ENCODE data around the gene ENAM.

The ENAM gene, protein sequence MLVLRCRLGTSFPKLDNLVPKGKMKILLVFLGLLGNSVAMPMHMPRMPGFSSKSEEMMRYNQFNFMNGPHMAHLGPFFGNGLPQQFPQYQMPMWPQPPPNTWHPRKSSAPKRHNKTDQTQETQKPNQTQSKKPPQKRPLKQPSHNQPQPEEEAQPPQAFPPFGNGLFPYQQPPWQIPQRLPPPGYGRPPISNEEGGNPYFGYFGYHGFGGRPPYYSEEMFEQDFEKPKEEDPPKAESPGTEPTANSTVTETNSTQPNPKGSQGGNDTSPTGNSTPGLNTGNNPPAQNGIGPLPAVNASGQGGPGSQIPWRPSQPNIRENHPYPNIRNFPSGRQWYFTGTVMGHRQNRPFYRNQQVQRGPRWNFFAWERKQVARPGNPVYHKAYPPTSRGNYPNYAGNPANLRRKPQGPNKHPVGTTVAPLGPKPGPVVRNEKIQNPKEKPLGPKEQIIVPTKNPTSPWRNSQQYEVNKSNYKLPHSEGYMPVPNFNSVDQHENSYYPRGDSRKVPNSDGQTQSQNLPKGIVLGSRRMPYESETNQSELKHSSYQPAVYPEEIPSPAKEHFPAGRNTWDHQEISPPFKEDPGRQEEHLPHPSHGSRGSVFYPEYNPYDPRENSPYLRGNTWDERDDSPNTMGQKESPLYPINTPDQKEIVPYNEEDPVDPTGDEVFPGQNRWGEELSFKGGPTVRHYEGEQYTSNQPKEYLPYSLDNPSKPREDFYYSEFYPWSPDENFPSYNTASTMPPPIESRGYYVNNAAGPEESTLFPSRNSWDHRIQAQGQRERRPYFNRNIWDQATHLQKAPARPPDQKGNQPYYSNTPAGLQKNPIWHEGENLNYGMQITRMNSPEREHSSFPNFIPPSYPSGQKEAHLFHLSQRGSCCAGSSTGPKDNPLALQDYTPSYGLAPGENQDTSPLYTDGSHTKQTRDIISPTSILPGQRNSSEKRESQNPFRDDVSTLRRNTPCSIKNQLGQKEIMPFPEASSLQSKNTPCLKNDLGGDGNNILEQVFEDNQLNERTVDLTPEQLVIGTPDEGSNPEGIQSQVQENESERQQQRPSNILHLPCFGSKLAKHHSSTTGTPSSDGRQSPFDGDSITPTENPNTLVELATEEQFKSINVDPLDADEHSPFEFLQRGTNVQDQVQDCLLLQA

GRCh38 chr4:70628444-70628843 is at the start of gene ENAM:
ENAM (plus strand) TSS chr4:70628744; CDS start chr4:70629501, 757 bp downstream.
- DNase-seq (ENCODE audit: low read depth) = no peak

GRCh38 chr4:70581980-70582379 is 46.6 kb upstream of the ENAM start:
- DNase-seq (ENCODE audit: low read depth) = no peak

DNA sequence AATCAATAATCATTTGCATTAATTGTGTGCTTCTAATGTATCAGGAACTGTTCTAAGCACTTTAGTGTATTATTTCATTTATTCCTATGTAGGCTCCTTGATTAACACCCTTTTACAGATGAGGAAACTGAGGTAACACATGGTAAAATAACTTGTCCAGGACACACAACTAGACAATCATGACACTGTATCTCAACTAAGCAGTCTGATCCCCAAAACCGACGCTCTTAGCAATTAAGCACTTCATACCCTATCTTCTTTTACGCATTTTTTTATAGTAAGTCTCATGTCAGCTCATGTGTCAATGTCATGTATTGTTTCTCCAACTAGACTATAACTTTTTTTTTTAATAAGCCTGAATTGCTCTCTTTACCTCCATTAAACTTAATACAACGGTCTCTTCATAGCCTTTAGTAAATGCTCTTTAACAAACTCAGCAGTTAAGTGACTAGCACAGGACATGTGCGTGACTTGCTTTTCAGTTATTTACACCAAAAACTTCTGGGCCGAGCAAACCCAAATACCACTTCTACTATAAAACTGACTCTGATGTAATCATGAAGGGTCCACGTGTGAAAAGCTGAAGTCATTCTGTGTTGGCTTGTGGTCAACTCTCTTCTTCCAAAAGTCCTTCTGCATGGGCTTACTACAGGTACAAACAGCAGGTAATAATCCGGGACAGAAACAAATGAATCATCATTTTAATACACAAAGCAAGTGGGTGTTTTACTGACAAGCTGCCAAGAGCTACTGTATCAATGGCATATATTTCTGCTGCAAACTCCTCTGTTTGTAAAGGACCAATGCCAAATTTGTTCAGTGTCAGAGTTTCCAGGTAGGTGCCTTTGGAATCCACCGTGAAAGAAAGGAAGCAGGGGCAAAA is 44.4 kb upstream of the ENAM start:
- DNase-seq (ENCODE audit: low read depth) = no peak

GRCh38 chr4:70586841-70587240 is 41.7 kb upstream of the ENAM start:
- DNase-seq (ENCODE audit: low read depth) = no peak

DNA sequence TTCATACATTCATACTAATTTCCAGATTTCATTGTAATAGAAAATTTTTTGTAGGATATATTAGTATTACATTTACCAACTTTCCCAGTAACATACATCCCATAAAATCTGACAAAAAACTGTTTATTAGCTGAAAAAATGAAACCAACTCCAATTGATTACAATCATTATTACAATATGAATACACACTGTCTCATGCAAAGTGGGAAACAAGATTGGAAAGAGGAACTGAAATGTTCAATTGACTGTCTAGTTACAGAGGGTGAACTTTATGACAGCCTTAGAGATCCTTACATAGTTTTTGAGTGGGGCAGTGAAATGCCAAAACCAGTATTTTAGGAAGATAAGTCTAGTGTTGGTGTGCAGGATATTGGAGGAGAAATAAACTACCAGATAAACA is 38.8 kb upstream of the ENAM start:
- DNase-seq (ENCODE audit: low read depth) = no peak

DNA sequence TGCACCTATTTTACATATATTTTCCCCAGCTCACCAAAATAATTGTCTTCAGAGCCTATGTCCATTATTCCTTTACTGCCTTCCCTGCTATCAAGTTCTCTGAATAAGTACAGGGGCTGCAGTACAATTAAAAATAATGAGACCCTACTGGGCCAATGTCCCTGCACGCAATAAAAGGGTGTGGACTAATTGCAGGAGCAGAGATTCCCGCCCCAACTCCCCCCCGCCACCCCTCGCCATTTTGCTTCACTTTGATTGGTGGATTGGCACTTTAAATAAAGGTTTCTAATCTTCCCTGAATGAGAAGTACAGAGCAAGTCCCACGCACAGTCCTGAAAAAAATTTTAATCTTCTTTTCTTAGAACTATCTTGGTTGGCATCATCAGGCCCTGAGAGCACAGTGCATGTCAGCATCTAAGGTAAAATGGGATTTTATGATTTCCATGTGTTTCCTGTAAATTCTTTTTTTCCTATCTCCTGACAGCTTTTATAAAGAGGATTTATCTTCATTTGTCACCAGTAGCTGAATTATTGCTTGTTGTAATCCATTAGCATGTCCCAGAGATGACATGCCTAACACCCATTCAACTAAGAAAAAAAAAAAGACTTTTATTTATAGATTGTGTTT is 36.5 kb upstream of the ENAM start, which contains the start of gene AMBN:
TSS of gene AMBN (plus strand) at position 302 of the 628 bp plus-strand sequence. CDS start at position 405, 103 bp downstream.
- DNase-seq (ENCODE audit: low read depth) = no peak

DNA sequence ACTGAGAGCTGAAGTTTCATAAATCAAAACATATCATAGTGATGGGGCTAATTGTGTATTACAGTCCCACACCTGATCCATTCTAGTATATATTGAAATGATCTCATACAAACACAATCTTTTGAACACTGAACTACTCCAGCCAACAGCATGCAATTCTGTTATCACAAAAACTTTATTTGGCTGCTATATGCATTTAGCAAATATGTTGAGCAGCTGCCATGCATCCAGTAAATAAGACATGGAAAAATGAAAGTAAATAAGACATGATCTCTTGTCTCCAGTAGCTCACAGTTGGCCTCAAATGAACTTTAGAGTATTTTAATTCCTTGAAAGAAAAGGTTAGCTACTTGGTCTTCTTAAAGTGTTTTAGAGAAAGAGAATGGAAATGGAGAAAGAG is 34.3 kb upstream of the ENAM start:
- no peak for DNase-seq (ENCODE audit: low read depth)

- no peak for DNase-seq (ENCODE audit: low read depth)
Measured at GRCh38 chr4:70600305-70600704, 28.2 kb upstream of the ENAM start.

- no peak for DNase-seq (ENCODE audit: low read depth)
Measured at GRCh38 chr4:70600977-70601376, 27.6 kb upstream of the ENAM start.

GRCh38 chr4:70601422-70602039 is 27.0 kb upstream of the ENAM start:
- peak; percentile 21 for DNase-seq (ENCODE audit: low read depth)

DNA sequence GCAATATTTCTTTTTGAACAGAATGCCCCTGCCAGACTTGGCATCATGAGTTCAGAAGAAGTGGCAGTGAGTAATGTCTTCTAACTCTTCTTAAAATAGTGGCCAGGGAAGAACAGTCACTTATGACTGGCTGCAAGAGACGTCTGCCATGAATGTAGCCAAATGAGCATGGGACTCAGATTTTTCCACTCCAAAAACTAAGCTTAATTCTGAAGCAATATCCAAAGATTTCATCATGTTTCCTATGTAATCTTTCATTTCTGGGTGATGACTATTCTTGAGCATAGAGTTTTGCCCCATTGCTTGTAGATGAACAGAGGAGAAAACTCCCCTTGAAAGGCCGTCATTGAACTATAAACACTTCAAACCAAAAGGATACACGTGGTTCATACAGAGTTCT is 24.7 kb upstream of the ENAM start:
- no peak for DNase-seq (ENCODE audit: low read depth)

GRCh38 chr4:70606459-70606858 is 22.1 kb upstream of the ENAM start:
- DNase-seq (ENCODE audit: low read depth) = no peak

DNA sequence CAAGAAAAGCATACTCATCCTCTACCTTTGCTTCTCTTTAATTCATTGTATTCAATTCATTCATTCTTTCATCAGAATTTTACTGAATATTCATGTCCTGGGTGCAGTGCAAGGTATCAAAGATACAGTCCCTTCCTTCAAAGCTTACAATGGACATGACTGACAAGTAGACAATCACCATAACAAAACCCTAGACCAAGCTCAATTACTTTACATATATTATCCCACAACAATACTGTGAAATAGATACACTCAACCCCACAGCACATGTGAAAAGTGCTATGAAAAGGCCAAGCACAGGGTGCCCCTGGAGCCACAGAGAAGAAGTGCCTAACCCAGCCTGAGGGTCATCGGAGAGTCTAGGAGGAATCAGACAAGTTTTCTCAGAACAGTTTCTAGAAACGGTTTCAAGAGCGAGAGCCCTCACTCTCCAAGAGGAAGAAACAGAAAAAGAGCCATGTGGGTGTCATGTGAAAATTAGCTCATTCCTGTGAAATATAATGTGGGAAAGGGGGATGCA is 21.1 kb upstream of the ENAM start:
- no peak for DNase-seq (ENCODE audit: low read depth)

DNA sequence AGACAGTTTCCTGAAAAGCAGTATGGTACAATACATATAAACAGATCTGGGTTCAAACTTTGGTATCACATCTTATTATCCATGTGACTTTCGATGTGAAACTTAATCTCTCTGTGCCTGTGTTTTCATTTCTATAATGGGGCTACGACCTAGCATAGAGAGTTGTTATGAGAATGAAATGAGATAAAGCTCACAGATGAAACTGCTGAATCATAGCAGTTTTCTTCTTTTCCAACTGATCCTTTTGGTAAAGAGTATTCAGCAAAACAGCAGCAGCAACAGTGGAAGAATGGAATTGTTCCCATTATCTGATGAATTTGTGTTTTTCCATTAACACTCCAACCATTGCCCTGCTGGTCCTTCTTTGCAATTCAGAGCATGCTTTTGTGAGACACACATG is 20.2 kb upstream of the ENAM start:
- DNase-seq (ENCODE audit: low read depth) = no peak

GRCh38 chr4:70613306-70614183 is 15.0 kb upstream of the ENAM start:
- DNase-seq (ENCODE audit: low read depth) = no peak

DNA sequence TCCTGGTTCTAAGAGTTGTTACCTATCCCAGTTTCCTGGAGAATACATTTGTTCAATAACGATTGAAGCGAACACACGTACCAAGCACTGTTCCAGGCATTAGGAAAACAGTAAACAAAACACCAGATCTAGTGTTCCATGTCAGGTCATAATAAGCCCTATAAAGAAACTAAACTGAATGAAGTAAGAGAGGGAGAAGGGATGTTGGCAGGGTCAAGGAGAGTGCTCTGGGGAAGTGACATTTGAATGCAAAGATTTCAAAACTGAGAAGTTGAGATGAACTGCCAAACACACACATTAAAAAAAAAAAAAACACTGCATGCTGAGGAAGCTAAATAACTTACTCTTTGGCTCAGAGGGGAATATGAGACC is 14.4 kb upstream of the ENAM start:
- no peak for DNase-seq (ENCODE audit: low read depth)

DNA sequence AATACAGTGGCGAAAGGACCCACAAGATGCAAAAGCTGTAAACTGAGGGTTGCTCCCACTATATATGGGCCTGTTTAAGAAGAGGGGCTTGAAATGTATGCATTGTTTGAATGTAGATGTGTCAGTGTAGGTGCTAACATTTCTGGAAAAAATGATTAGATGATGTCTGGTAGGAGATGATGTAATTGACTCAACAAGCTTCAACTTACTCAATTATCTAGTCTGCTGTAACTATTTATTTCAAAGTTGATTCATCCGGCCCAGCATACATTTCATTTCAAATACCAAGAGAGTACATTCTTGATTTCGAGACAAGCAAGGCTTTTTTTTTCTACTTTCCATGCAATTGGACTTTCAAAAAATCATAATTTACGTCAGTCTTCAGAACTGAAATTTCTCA is 9.3 kb upstream of the ENAM start:
- no peak for DNase-seq (ENCODE audit: low read depth)

GRCh38 chr4:70619778-70620177 is 8.8 kb upstream of the ENAM start:
- DNase-seq (ENCODE audit: low read depth) = no peak

DNA sequence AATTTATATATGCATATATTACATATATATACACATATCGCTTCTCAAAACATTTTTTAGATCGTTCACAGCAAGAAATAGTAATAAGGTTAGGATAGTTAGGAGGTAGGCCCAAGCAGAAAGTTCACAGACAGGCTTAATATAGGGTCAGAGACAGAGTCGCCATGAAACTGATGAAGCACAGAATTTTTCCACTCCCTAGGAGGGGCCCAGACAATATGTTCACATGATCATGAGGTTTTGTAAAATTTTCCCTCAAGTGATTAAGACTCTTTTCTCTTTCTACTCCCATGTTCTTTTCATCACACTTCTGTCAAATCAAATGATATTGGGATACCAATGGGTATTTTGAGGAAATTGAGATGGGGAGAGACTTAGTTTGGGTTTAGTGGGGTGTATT is 5.2 kb upstream of the ENAM start:
- DNase-seq (ENCODE audit: low read depth) = no peak

Measured in stimulated activated CD8-positive, alpha-beta memory T cell treated with anti-CD3 and anti-CD28 coated beads, Interleukin-7, amount 100 ng/mL, for 24 hours (primary cell).